Body of pancreas (tissue), 4 donors: ENCODE measurements around the gene TSHZ2. TPM values are rescaled to one million over a fixed set of nuclear protein-coding genes. Genes with fewer than 3 reads are reported as not detected.

Experiments used
- ATAC-seq: fragments of 150-250 bp; one replicate; pipeline ENCODE4 v1.9.1; 2016
- DNase-seq, 4 donors: peaks; one replicate each; pipeline ENCODE4 v3.0.0-alpha.2; 2019
- H3K27ac ChIP-seq, 4 donors: fragments of 200-600 bp; sonication (generic); 1 replicate in 3 of 4; 2 replicates in 1 of 4; pipeline versions ENCODE4 v1.5.1 to v1.6.1; 2016 to 2019; ENCODE audit warnings: mild to moderate bottlenecking in 1 of 4, mixed read lengths in 1 of 4, moderate library complexity in 1 of 4
- H3K27me3 ChIP-seq, 2 donors: fragments of 200-600 bp; sonication (generic); one replicate each; pipeline ENCODE4 v1.6.0; 2016; ENCODE audit warnings: mild to moderate bottlenecking in 1 of 2
- H3K36me3 ChIP-seq, 2 donors: fragments of 200-600 bp; sonication (generic); replicated peaks in 1 of 2; 2 replicates each; pipeline ENCODE4 v1.5.1; 2016; ENCODE audit warnings: low read depth in 2 of 2; ENCODE audit not compliant: insufficient read depth in 1 of 2
- H3K4me1 ChIP-seq: fragments of 200-600 bp; sonication (generic); one replicate; pipeline ENCODE4 v1.6.0; 2016
- H3K4me3 ChIP-seq, 2 donors: fragments of 200-600 bp; sonication (generic); 1 replicate in 1 of 2; 2 replicates in 1 of 2; pipeline ENCODE4 v1.5.1; 2016 to 2019
- H3K9me3 ChIP-seq, 3 donors: fragments of 200-600 bp; sonication (generic); 1 replicate in 2 of 3; 2 replicates in 1 of 3; pipeline ENCODE4 v1.5.1; 2016
- POLR2A ChIP-seq, 3 donors: fragments of 450-650 bp; IDR thresholded peaks; one replicate each; pipeline ENCODE4 v1.6.1; 2016; ENCODE audit warnings: antibody characterized with exemption in 3 of 3, mild to moderate bottlenecking in 2 of 3
- WGBS, 2 donors: methylation state at CpG; one replicate each; pipeline ENCODE4 v1.1.5; 2017; 5-methylcytosine and 5-hydroxymethylcytosine counted together
- intact Hi-C: fragments of 100-400 bp; cut with DNase I; formaldehyde crosslinking; loops from one replicate; pipeline ENCODE4 v1.15.1; 2023
- total RNA-seq, 2 donors: library from RNA; depleted of rRNA; stranded (reverse); fragments of >200 nt; gene quantifications; one replicate each; pipeline ENCODE4 v1.1.0, GENCODE V29; 2016
- TF ChIP-seq, protein P1 (sequence below), 7 experiments: fragments of 450-650 bp in 4 of 7; fragments of 200-600 bp in 3 of 7; sonication (generic) in 3 of 7; IDR thresholded peaks; one replicate each; pipeline ENCODE4 v1.5.1; 2016 to 2019; ENCODE audit warnings: antibody characterized with exemption in 7 of 7

TSHZ2 gene
- total RNA-seq, 2 donors from 2014 or later = 6.0 to 9.6 TPM

DNA sequence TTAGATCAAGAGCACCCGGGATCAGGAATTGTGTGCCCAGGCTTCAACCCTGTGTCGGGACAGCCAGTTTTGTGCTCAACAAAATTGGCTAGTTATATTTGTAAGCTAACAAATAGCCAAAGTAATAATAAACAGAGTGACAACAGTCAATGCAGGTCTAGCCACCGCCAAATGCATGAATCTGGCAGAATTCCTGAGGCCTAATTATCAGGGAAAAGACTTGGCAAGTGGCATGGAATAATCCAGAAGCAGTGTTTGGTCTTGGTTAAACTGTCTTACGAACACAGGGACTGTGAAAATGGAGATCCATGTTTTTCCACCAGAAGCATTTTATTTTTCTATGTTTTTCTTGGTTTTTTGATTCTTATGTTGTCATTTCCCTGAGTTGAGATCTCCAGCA lies 352.7 kb downstream of the TSHZ2 start:
- DNase-seq = no peak
- Histone ChIP-seq H3K9me3 (no peaks in the 10 kb centered on the region), H3K36me3 (no peaks in the 10 kb centered on the region), H3K4me1 (peaks cover 4% of the 10 kb centered on the region), H3K27me3 (no peaks in the 10 kb centered on the region), H3K27ac (no peak overlapping the region), H3K4me3 (no peak overlapping the region)
- WGBS, 2 donors = 44 to 46% methylated on average over 4 of the region's 4 CpGs
- intact Hi-C loops = no loop called here
- TF ChIP-seq, protein P1, sequence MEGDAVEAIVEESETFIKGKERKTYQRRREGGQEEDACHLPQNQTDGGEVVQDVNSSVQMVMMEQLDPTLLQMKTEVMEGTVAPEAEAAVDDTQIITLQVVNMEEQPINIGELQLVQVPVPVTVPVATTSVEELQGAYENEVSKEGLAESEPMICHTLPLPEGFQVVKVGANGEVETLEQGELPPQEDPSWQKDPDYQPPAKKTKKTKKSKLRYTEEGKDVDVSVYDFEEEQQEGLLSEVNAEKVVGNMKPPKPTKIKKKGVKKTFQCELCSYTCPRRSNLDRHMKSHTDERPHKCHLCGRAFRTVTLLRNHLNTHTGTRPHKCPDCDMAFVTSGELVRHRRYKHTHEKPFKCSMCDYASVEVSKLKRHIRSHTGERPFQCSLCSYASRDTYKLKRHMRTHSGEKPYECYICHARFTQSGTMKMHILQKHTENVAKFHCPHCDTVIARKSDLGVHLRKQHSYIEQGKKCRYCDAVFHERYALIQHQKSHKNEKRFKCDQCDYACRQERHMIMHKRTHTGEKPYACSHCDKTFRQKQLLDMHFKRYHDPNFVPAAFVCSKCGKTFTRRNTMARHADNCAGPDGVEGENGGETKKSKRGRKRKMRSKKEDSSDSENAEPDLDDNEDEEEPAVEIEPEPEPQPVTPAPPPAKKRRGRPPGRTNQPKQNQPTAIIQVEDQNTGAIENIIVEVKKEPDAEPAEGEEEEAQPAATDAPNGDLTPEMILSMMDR (IDR thresholded peaks at IDR 0.05) = no peak
- no peak for TF ChIP-seq POLR2A (IDR thresholded peaks at IDR 0.05)
- no peak for ATAC-seq

DNA sequence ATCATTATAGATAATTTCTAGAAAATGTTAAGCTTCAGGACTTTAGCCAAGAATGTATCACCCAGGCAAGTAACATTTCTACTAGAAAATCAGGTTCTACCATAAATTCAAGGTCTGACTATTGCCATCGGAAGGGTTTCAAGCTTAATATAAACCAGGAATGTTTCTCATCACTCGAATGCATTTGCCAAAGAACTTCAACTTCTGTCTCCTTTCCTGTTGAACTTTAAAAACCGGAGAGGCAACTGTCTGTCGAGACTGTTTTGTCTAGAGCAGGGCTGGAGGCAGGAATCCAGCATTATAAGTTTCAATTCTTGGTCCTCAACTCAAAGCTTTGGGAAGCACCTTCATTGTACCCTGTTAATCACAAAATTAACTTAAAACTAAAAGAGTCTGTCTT lies 356.8 kb downstream of the TSHZ2 start:
- peaks cover 4% of the 10 kb centered on the region for H3K4me1 ChIP-seq
- H3K4me3 ChIP-seq = no peak overlapping the region
- no peaks in the 10 kb centered on the region for H3K36me3 ChIP-seq
- WGBS, 2 donors = 24 to 37% methylated on average over 4 of the region's 4 CpGs
- intact Hi-C loops = no loop called here
- H3K27ac ChIP-seq = no peak overlapping the region
- no peaks in the 10 kb centered on the region for H3K27me3 ChIP-seq
- H3K9me3 ChIP-seq = no peaks in the 10 kb centered on the region
- no peak for DNase-seq
- ATAC-seq = no peak
- TF ChIP-seq POLR2A (IDR thresholded peaks at IDR 0.05) = no peak
- TF ChIP-seq, protein P1 (IDR thresholded peaks at IDR 0.05) = no peak

DNA sequence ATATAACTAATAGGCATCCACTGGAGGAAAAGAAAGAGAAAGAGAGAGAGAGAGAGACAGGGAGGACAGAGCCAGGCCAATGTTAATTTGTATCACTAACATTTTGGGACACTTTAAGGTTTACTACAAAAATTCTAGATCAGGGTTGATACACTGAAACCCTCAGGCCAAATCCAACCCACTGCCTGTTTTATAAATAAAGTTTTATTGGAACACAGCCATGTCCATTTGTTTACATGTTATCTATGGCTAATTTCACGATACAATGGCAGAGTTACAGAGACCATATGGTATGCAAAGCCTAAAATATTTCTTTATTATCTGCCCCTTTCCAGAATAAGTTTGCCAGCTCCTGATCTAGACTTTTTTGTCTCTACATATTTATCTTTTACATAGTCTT lies 357.6 kb downstream of the TSHZ2 start:
- intact Hi-C loops = no loop called here
- WGBS, 2 donors = 27 to 52% methylated on average over 1 of the region's 1 CpG
- ATAC-seq = no peak

DNA sequence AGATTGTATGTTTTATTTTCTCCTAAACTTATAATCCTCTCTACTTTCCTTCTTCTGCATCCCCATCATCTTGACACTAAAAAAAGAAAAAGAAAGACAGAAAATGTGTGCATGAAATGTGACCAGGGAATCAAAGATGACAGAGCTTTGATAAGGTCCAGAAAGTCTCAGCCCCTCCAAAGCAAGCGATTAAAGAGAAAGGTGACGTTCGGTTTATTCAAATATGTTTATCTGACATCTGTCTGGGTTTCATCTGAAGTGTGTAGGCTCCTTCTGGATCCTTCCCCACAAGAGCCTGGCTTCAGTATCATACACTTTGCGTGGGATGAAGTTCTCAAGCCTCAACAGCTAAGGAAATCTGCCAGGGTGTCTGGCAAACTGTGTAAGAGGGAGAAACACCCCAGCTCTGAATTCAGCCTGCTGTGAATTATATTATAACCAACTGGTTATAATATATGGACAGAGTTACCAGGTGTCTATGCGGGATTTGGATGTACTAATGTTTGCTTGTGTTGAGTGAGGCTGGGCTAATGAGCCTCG lies 358.5 kb downstream of the TSHZ2 start:
- no peak for ATAC-seq
- H3K4me1 ChIP-seq = no peaks in the 10 kb centered on the region
- no peak for DNase-seq
- intact Hi-C loops = no loop called here
- no peaks in the 10 kb centered on the region for H3K27me3 ChIP-seq
- WGBS, 2 donors = 67 to 73% methylated on average over 6 of the region's 6 CpGs
- no peaks in the 10 kb centered on the region for H3K36me3 ChIP-seq
- no peak overlapping the region for H3K4me3 ChIP-seq
- H3K9me3 ChIP-seq = no peaks in the 10 kb centered on the region
- no peak for TF ChIP-seq POLR2A (IDR thresholded peaks at IDR 0.05)
- TF ChIP-seq, protein P1 (IDR thresholded peaks at IDR 0.05) = no peak
- no peak overlapping the region for H3K27ac ChIP-seq

More for the DNA sequence above, 357.6 kb downstream of the TSHZ2 start:
- TF ChIP-seq, protein P1 (IDR thresholded peaks at IDR 0.05) = no peak
- no peak for TF ChIP-seq POLR2A (IDR thresholded peaks at IDR 0.05)
- Histone ChIP-seq H3K9me3 (no peaks in the 10 kb centered on the region), H3K36me3 (no peaks in the 10 kb centered on the region), H3K27ac (no peak overlapping the region), H3K4me3 (no peak overlapping the region), H3K27me3 (no peaks in the 10 kb centered on the region), H3K4me1 (peaks cover 4% of the 10 kb centered on the region)
- no peak for DNase-seq
